Neuronal stem cell (in vitro differentiated cells): ENCODE measurements around the gene MAPK11.

Source experiments
- DNase-seq: peaks from one replicate; pipeline ENCODE4 v3.0.0-alpha.2; 2013; ENCODE audit warnings: low spot score
- H2AFZ ChIP-seq: one replicate; pipeline ENCODE4 v1.6.1; 2013; ENCODE audit warnings: mild to moderate bottlenecking, low read length, inconsistent platforms
- H2AK5ac ChIP-seq: 2 replicates; pipeline ENCODE4 v1.6.1; 2013; ENCODE audit warnings: low read depth, mild to moderate bottlenecking, inconsistent platforms, low read length, moderate library complexity, mixed read lengths
- H2BK120ac ChIP-seq: 2 replicates; pipeline ENCODE4 v1.6.1; 2013; ENCODE audit warnings: low read depth, mild to moderate bottlenecking, inconsistent platforms, low read length, moderate library complexity, mixed read lengths
- H2BK12ac ChIP-seq: one replicate; pipeline ENCODE4 v1.6.1; 2013; ENCODE audit warnings: low read length, inconsistent platforms
- H2BK15ac ChIP-seq: 2 replicates; pipeline ENCODE4 v1.6.1; 2013; ENCODE audit warnings: mild to moderate bottlenecking, low read length, inconsistent platforms, mixed read lengths
- H2BK5ac ChIP-seq: one replicate; pipeline ENCODE4 v1.6.1; 2013; ENCODE audit warnings: inconsistent platforms, mild to moderate bottlenecking, low read length, moderate library complexity
- H3K14ac ChIP-seq: one replicate; pipeline ENCODE4 v1.6.1; 2013; ENCODE audit warnings: low read length, inconsistent platforms
- H3K18ac ChIP-seq: 2 replicates; pipeline ENCODE4 v1.6.1; 2013; ENCODE audit warnings: low read length, inconsistent platforms
- H3K23ac ChIP-seq: 2 replicates; pipeline ENCODE4 v1.6.1; 2013; ENCODE audit warnings: low read depth, mild to moderate bottlenecking, mixed read lengths, low read length, inconsistent platforms; ENCODE audit not compliant: poor library complexity
- H3K27ac ChIP-seq: replicated peaks from 3 replicates; pipeline ENCODE4 v1.5.1; 2013; ENCODE audit warnings: low read length, inconsistent platforms
- H3K27me3 ChIP-seq, 3 experiments: 2 replicates each; pipeline ENCODE4 v1.6.1; 2013; ENCODE audit warnings: low read length in 3 of 3, mild to moderate bottlenecking in 2 of 3, inconsistent platforms in 1 of 3, low read depth in 1 of 3, mixed read lengths in 1 of 3, moderate library complexity in 1 of 3; ENCODE audit not compliant: control insufficient read depth in 3 of 3, insufficient read depth in 3 of 3
- H3K36me3 ChIP-seq, 2 donors: replicated peaks in 1 of 2; 2 replicates each; pipeline ENCODE4 v1.6.1; 2013; ENCODE audit warnings: low read length in 2 of 2; ENCODE audit not compliant: control insufficient read depth in 2 of 2, insufficient read depth in 2 of 2
- H3K4ac ChIP-seq: 2 replicates; pipeline ENCODE4 v1.6.1; 2013; ENCODE audit warnings: inconsistent platforms, mild to moderate bottlenecking, low read length, moderate library complexity
- H3K4me1 ChIP-seq, 2 donors: 1 replicate in 1 of 2; 2 replicates in 1 of 2; pipeline ENCODE4 v1.6.1; 2013; ENCODE audit warnings: low read length in 2 of 2, low read depth in 1 of 2; ENCODE audit not compliant: control insufficient read depth in 2 of 2, insufficient read depth in 1 of 2
- H3K4me2 ChIP-seq: one replicate; pipeline ENCODE4 v1.6.1; 2013; ENCODE audit warnings: mild to moderate bottlenecking, low read length, inconsistent platforms; ENCODE audit not compliant: insufficient read depth, poor library complexity, severe bottlenecking
- H3K4me3 ChIP-seq, 2 donors: 2 replicates each; pipeline ENCODE4 v1.5.1; 2013; ENCODE audit warnings: low read length in 2 of 2, mild to moderate bottlenecking in 2 of 2, inconsistent platforms in 1 of 2, moderate library complexity in 1 of 2
- H3K79me1 ChIP-seq: one replicate; pipeline ENCODE4 v1.6.1; 2013; ENCODE audit warnings: low read depth, mild to moderate bottlenecking, inconsistent platforms, low read length, moderate library complexity
- H3K9ac ChIP-seq: one replicate; pipeline ENCODE4 v1.6.1; 2013; ENCODE audit warnings: mild to moderate bottlenecking, low read depth, low read length, inconsistent platforms; ENCODE audit not compliant: poor library complexity
- H3K9me3 ChIP-seq, 2 donors: replicated peaks in 1 of 2; 2 replicates each; pipeline versions ENCODE3 to v1.6.1; 2013; ENCODE audit warnings: low read length in 2 of 2, mild to moderate bottlenecking in 2 of 2, inconsistent platforms in 1 of 2, low read depth in 1 of 2, mixed read lengths in 1 of 2, moderate library complexity in 1 of 2; ENCODE audit not compliant: control insufficient read depth in 2 of 2, insufficient read depth in 1 of 2
- H4K8ac ChIP-seq: one replicate; pipeline ENCODE4 v1.6.1; 2013; ENCODE audit warnings: low read depth, mild to moderate bottlenecking, inconsistent platforms, low read length, moderate library complexity
- H4K91ac ChIP-seq: one replicate; pipeline ENCODE4 v1.6.1; 2013; ENCODE audit warnings: low read length, low read depth, mild to moderate bottlenecking, inconsistent platforms; ENCODE audit not compliant: poor library complexity
- WGBS, 2 donors: extraction: QIAGEN DNeasy Blood & Tissue Kit; methylation state at CpG; one replicate each; pipeline ENCODE4 v1.1.7; 2013; ENCODE audit warnings: missing lambda C conversion rate in 2 of 2, mixed read lengths in 1 of 2; ENCODE audit not compliant: insufficient read length in 2 of 2, insufficient replicate concordance in 1 of 2; ENCODE audit errors: extremely low coverage in 2 of 2; 5-methylcytosine and 5-hydroxymethylcytosine counted together

Gene MAPK11

DNA sequence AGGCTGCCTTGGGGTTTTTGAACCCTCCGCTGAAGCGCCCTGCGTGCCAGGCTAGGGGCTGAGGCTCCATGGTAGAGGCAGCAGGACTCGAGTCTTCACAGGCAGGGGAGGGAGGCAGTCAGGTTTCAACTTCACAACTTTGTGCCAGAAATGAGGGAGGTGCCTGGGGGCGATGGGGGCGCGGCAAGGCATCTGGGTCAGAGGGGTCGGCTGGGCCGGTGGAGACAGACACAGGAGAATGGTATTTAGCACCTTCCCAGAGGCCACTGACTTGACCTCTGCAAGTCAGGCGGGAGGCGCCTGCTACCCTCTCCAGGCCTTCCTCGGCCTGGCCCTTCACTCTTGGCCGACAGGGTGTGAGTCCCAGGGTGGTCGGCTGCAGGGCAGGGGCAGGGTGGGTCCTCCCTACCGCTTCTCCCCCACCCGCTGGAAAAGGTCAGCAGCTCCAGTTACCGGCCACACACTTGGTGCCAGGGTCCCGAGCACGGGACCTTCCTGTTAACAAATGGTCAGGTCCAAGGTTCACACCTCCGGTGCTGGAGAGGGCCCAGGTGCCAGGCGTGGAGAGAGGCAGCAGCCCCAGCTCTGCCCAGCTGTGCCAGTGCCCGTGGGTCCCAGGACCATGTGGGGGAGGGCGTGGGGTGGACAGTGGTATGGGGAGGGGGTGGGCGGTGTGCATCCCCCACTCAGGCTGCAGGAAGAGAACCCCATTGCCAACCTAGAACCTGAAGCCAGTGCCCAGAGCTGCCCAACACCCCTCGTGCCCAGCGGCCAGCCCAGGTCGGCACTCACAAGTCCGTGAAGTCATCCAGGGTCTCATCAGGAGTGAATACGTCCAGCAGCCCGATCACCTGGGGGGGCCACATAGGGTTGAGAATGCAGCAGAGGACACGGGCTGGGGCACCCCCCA, 12.5 kb downstream of the MAPK11 start:
- Histone ChIP-seq H2BK12ac (no peak overlapping the region), H3K36me3 (peaks cover 16 to 49% of the 10 kb centered on the region in 2 donors), H2BK15ac (no peak overlapping the region), H3K23ac (peak overlapping the region; percentile 25), H2BK5ac (peak overlapping the region; percentile 82), H3K4me1 (peaks cover 8 to 12% of the 10 kb centered on the region in 2 donors), H4K91ac (no peak overlapping the region), H3K9ac (no peak overlapping the region), H3K4ac (no peak overlapping the region), H3K4me3 (no peak overlapping the region), H3K27me3 (no peaks in the 10 kb centered on the region), H3K18ac (no peak overlapping the region), H2AFZ (no peak overlapping the region), H2AK5ac (no peak overlapping the region), H3K14ac (no peak overlapping the region), H2BK120ac (no peak overlapping the region), H3K9me3 (no peaks in the 10 kb centered on the region), H3K79me1 (peaks cover 19% of the 10 kb centered on the region), H4K8ac (no peak overlapping the region), H3K27ac (no peak overlapping the region), H3K4me2 (no peak overlapping the region)
- no peak for DNase-seq
- no CpG with 5 or more reads among the region's 31 CpGs for WGBS, 2 donors

DNA sequence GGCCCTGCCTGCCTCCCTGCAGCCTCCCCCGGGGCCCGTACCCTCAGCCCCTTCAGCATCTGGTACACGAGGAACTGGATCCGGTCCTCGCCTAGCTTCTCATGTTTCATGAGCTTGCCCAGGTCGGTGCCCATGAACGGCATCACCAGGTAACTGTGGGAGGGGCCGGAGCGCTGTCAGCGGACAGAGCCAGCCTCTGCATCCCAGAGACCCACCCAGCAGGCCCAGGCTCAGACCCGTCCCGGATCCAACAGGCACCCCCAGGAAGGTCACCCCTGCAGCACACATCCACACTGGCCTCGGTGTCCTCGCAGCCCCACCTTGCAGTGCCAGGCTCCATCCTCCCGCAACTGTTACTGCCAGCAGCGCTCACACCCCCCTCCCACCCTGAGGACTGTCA, 13.1 kb downstream of the MAPK11 start:
- Histone ChIP-seq H3K9me3 (no peaks in the 10 kb centered on the region), H2BK15ac (no peak overlapping the region), H3K27ac (no peak overlapping the region), H4K91ac (no peak overlapping the region), H2BK120ac (no peak overlapping the region), H3K4ac (no peak overlapping the region), H3K18ac (no peak overlapping the region), H3K9ac (peak overlapping the region; percentile 21), H3K79me1 (peaks cover 19% of the 10 kb centered on the region), H3K23ac (peak overlapping the region; percentile 25), H2BK5ac (peak overlapping the region; percentile 82), H3K14ac (no peak overlapping the region), H2BK12ac (no peak overlapping the region), H3K4me3 (no peak overlapping the region), H3K4me2 (no peak overlapping the region), H3K4me1 (peaks cover 2 to 6% of the 10 kb centered on the region in 2 donors), H4K8ac (no peak overlapping the region), H2AFZ (no peak overlapping the region), H2AK5ac (peak overlapping the region; percentile 46), H3K27me3 (no peaks in the 10 kb centered on the region), H3K36me3 (peaks cover 16 to 56% of the 10 kb centered on the region in 2 donors)
- no peak for DNase-seq
- WGBS, 2 donors: no CpG with 5 or more reads among the region's 16 CpGs

DNA sequence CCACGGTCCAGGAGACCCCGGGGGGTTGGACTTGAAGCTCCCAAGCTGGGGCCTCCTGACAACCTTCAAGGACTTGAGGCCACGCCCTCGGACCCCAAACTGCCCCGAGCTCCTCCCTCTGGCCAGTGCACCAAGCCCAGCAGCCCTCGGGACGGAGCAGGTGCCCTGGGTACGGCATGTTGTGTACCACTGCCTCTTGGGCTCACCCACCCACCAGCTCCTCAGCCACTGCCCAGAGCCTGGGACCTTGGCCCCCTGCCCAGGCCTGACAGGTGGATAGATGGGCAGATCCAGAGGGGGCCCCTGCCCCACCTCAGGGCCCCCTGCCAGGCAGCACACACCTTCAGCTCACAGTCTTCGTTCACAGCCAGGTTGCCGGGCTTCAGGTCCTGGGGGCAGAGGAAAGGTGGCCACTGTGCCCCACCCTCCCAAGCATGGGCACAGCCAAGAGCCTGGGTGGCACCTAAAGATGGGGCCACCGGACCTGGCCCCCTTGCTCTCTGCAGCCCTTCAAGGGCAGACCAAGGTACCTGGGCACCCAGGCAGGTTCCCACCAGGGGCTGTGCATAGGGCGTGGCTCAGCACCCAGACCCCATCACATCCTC, 13.8 kb downstream of the MAPK11 start:
- no peak overlapping the region for H2BK120ac ChIP-seq
- no peak overlapping the region for H2AK5ac ChIP-seq
- H3K9ac ChIP-seq: peak overlapping the region; percentile 21
- peak overlapping the region; percentile 25 for H3K23ac ChIP-seq
- H3K4ac ChIP-seq: no peak overlapping the region
- H3K36me3 ChIP-seq: peaks cover 16 to 56% of the 10 kb centered on the region in 2 donors
- H2BK12ac ChIP-seq: peak overlapping the region; percentile 58
- H3K27me3 ChIP-seq: no peaks in the 10 kb centered on the region
- H3K4me1 ChIP-seq: peaks cover 2 to 9% of the 10 kb centered on the region in 2 donors
- no CpG with 5 or more reads among the region's 12 CpGs for WGBS, 2 donors
- DNase-seq: no peak
- H3K9me3 ChIP-seq: no peaks in the 10 kb centered on the region
- no peak overlapping the region for H3K4me3 ChIP-seq
- H2AFZ ChIP-seq: no peak overlapping the region
- no peak overlapping the region for H2BK15ac ChIP-seq
- H3K14ac ChIP-seq: no peak overlapping the region
- peaks cover 22% of the 10 kb centered on the region for H3K79me1 ChIP-seq
- no peak overlapping the region for H4K91ac ChIP-seq
- H3K4me2 ChIP-seq: no peak overlapping the region
- no peak overlapping the region for H3K27ac ChIP-seq
- no peak overlapping the region for H3K18ac ChIP-seq
- H4K8ac ChIP-seq: no peak overlapping the region
- H2BK5ac ChIP-seq: no peak overlapping the region

DNA sequence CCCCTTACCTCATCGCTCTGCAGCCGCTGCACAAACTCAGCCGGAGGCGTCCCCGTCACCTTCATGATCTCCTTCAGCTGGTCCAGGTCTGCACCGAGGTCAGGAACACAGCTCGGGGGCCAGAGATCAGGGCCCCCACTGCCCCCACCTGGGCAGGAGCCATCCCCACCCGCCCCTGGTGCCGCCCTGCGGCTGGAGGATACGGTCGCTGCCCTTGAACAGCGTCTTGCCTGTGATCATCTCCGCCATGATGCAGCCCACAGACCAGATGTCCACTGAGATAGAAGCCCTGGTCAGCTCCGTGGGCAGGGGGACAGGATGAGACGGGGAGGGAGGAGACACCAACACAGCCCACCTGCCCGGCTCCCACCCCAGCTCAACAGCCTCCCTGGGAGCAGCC, 14.6 kb downstream of the MAPK11 start:
- peaks cover 16 to 56% of the 10 kb centered on the region in 2 donors for H3K36me3 ChIP-seq
- H3K79me1 ChIP-seq: peaks cover 20% of the 10 kb centered on the region
- no peaks in the 10 kb centered on the region for H3K9me3 ChIP-seq
- H2BK120ac ChIP-seq: peak overlapping the region; percentile 61
- H3K4me1 ChIP-seq: peaks cover 2 to 12% of the 10 kb centered on the region in 2 donors
- H2AK5ac ChIP-seq: no peak overlapping the region
- no peak overlapping the region for H4K91ac ChIP-seq
- no peak overlapping the region for H3K27ac ChIP-seq
- no peak overlapping the region for H3K4ac ChIP-seq
- no peak overlapping the region for H4K8ac ChIP-seq
- no peak overlapping the region for H2BK5ac ChIP-seq
- no peak overlapping the region for H3K4me3 ChIP-seq
- H2AFZ ChIP-seq: no peak overlapping the region
- H3K14ac ChIP-seq: no peak overlapping the region
- no peak overlapping the region for H3K18ac ChIP-seq
- H3K27me3 ChIP-seq: no peaks in the 10 kb centered on the region
- no peak overlapping the region for H2BK12ac ChIP-seq
- H3K4me2 ChIP-seq: no peak overlapping the region
- no peak overlapping the region for H2BK15ac ChIP-seq
- no peak overlapping the region for H3K9ac ChIP-seq
- no CpG with 5 or more reads among the region's 17 CpGs for WGBS, 2 donors
- H3K23ac ChIP-seq: no peak overlapping the region
- no peak for DNase-seq
